Measurements from ENCODE around the gene DCX.

DNA sequence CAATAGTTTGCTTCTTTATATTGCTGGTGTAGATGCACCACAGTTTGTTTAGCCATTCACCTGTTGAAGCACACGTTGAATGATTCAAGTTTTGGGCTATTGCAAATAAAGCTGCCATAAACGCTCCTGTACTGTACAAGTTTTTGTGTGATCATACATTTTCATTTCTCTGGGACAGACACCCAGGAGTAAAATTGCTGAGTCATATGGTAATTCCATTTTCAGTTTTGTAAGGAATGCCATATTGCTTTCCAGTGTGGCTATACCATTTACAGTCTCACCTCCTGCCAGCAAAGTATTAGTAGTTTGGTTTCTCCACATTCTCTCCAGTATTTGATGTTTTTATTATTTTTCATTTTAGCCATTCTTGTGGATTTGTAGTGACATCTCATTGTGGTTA, 109.7 kb downstream of the DCX start:
- TF ChIP-seq, protein P1, sequence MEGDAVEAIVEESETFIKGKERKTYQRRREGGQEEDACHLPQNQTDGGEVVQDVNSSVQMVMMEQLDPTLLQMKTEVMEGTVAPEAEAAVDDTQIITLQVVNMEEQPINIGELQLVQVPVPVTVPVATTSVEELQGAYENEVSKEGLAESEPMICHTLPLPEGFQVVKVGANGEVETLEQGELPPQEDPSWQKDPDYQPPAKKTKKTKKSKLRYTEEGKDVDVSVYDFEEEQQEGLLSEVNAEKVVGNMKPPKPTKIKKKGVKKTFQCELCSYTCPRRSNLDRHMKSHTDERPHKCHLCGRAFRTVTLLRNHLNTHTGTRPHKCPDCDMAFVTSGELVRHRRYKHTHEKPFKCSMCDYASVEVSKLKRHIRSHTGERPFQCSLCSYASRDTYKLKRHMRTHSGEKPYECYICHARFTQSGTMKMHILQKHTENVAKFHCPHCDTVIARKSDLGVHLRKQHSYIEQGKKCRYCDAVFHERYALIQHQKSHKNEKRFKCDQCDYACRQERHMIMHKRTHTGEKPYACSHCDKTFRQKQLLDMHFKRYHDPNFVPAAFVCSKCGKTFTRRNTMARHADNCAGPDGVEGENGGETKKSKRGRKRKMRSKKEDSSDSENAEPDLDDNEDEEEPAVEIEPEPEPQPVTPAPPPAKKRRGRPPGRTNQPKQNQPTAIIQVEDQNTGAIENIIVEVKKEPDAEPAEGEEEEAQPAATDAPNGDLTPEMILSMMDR (IDR thresholded peaks at IDR 0.05 in 4 of 5, conservative IDR thresholded peaks at IDR 0.05 in 1 of 5), result no peak
- no peak for TF ChIP-seq POLR2A (IDR thresholded peaks at IDR 0.05)
